BJ (cell line): ENCODE results near the gene KXD1. TPM values are rescaled to one million over a fixed set of nuclear protein-coding genes. Genes with fewer than 3 reads are reported as not detected.

Source experiments
- CTCF ChIA-PET: fragments of 350-600 bp; formaldehyde crosslinking; extraction: SDS; loops from one replicate; lab custom pipeline; 2021; ENCODE audit warnings: antibody characterized with exemption, inconsistent platforms; lab: Yijun Ruan, JAX
- POLR2A ChIA-PET: fragments of 300-600 bp; sonication (Branson Sonifier 250); formaldehyde crosslinking; extraction: SDS; loops from one replicate; lab custom pipeline; 2021; ENCODE audit warnings: antibody characterized with exemption; lab: Charles Lee
- DNase-seq: peaks from one replicate; pipeline ENCODE4 v3.0.0-alpha.2; 2011; ENCODE audit warnings: low read depth
- H3K27me3 ChIP-seq: 2 replicates; pipeline ENCODE4 v1.6.0; 2011; ENCODE audit warnings: low read length; ENCODE audit not compliant: control insufficient read depth, insufficient read depth
- H3K36me3 ChIP-seq: 2 replicates; pipeline ENCODE4 v1.5.1; 2011; ENCODE audit warnings: low read length; ENCODE audit not compliant: control insufficient read depth, insufficient read depth
- H3K4me3 ChIP-seq: 2 replicates; pipeline ENCODE4 v1.5.1; 2011; ENCODE audit warnings: low read depth, mild to moderate bottlenecking, control low read depth, low read length
- polyA plus RNA-seq: library from polyadenylated mRNA; depleted of rRNA; stranded (reverse); fragments of >200 nt; gene quantifications from 2 replicates; pipeline ENCODE4 v1.2.3, GENCODE V29; 2011
- TF ChIP-seq, protein P1 (sequence below): IDR thresholded peaks from 2 replicates; pipeline ENCODE4 v1.5.1; 2011; ENCODE audit warnings: low read depth, mild to moderate bottlenecking, control low read depth, inconsistent platforms, low read length, moderate library complexity; ENCODE audit not compliant: insufficient read depth

KXD1 gene
- polyA plus RNA-seq, 1 experiment: 163 TPM

DNA sequence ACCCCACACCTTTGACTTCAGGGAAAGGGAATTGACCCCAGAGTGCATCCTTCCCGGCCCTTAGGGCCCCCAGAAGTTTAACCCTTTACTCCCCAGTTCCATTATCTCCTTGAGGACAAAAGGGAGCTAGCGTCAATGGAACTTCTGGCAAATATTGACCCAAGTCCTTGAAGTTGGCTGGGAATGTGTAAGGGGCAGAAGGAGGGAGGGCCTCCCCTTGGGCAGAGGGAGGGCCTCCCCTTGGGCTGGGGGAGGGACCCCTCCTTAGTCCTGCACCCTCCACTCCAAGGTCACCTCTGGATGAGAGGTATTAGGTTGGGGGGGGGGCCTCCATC, 52.0 kb downstream of the KXD1 start:
- TF ChIP-seq, protein P1, sequence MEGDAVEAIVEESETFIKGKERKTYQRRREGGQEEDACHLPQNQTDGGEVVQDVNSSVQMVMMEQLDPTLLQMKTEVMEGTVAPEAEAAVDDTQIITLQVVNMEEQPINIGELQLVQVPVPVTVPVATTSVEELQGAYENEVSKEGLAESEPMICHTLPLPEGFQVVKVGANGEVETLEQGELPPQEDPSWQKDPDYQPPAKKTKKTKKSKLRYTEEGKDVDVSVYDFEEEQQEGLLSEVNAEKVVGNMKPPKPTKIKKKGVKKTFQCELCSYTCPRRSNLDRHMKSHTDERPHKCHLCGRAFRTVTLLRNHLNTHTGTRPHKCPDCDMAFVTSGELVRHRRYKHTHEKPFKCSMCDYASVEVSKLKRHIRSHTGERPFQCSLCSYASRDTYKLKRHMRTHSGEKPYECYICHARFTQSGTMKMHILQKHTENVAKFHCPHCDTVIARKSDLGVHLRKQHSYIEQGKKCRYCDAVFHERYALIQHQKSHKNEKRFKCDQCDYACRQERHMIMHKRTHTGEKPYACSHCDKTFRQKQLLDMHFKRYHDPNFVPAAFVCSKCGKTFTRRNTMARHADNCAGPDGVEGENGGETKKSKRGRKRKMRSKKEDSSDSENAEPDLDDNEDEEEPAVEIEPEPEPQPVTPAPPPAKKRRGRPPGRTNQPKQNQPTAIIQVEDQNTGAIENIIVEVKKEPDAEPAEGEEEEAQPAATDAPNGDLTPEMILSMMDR: no peak
- ChIA-PET POLR2A (no interaction called here), CTCF (no interaction called here)
- DNase-seq: no peak
- Histone ChIP-seq H3K27me3 (peaks cover 61% of the 10 kb centered on the region), H3K4me3 (no peak overlapping the region), H3K36me3 (no peaks in the 10 kb centered on the region)

DNA sequence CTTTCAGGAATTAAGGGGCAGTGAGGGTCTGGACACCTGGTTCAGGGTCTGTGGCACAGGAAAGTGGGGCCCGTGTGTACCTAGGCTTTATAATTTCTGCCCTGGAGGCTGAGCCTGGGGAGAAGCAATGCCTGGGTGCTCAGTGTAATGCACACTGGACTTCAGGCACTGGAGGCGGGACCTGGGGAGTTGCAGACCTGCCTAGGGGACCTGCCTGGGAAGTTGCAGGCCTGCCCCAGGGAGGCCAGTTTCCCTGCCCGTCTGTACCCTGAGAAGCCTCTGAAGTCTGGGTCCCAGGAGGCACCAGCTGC, 52.5 kb downstream of the KXD1 start:
- no peaks in the 10 kb centered on the region for H3K36me3 ChIP-seq
- POLR2A ChIA-PET: no interaction called here
- no peak overlapping the region for H3K4me3 ChIP-seq
- DNase-seq: no peak
- peaks cover 61% of the 10 kb centered on the region for H3K27me3 ChIP-seq
- TF ChIP-seq, protein P1: no peak
- CTCF ChIA-PET: no interaction called here

DNA sequence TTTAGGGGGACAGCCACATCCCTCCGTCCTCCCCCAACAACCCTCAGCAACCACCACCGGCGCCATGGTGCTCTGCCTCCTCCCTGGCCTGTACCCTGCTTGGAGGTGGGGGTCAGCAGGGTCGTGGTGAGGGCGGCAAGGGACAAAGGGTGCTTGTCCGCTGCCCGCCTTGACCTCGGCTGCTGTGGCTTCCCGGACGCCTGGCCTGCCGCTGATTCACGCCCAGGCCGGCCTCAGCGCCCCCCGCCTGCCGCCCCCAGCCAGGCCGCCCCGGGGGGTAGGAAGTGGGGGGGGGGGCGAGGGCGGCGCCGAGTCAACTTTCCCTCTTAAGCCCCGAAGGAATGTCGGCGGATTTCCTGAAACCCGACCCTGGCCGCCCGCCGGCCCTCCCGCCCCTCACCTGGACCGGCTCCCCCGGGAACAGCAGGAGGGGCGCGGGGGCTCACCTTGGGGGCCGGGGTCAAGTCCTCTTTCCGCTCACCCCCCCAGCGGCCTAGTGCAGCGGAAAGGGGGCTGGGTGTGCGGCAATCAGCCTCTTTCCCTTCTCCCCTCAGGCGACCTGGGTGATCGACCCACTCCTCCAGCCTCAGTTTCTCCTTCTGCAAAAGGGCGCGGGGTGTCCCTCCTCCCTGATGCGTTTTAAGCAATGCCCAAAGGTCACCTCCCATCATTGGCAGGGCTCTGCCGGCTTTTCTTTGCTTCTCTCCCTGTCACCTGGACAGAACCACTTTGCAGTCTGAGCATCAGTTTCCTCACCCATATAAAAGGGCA, 53.1 kb downstream of the KXD1 start:
- CTCF ChIA-PET: no interaction called here
- TF ChIP-seq, protein P1: no peak
- H3K27me3 ChIP-seq: peaks cover 57% of the 10 kb centered on the region

DNA sequence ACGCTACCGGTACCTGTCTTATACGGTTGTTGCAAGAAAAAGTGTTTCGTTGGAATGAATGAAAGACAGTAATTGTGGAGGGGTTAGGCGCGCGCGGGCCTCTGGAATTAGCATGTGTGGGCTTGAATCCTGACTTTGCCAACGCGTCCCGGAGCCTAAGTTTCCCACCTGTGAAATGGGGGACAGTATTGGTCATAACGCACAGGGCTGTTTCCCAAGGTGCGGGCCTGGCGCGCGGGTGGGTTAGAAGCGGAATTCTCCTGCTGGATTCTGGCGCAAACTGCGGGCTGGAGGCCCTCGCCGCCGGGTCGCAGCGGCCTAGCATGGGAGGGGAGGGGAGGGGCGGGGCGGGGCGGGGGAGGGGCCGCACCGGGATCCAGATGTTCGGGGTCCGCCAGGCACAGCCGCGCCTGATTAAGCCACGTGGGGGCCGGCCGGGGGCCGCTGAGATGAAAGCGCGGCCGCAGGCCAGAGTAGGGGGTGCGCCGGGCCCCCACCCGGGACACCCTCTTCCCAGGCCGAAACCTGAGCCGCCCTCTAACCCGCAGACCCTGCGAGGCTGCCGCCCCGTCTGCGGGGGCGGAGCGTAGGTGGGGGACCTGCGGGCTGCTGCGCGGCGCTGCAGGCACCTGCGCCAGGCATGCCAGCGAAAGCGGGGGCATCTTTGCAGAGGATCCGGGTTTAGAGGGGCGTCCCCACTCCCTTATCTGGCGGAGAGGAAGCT, 53.8 kb downstream of the KXD1 start:
- CTCF ChIA-PET: no interaction called here
- POLR2A ChIA-PET: no interaction called here
- Histone ChIP-seq H3K36me3 (no peaks in the 10 kb centered on the region), H3K27me3 (peaks cover 55% of the 10 kb centered on the region), H3K4me3 (no peak overlapping the region)
- TF ChIP-seq, protein P1: no peak
- no peak for DNase-seq

More for the DNA sequence above, 53.1 kb downstream of the KXD1 start:
- POLR2A ChIA-PET: no interaction called here
- H3K36me3 ChIP-seq: no peaks in the 10 kb centered on the region
- no peak for DNase-seq
- no peak overlapping the region for H3K4me3 ChIP-seq

DNA sequence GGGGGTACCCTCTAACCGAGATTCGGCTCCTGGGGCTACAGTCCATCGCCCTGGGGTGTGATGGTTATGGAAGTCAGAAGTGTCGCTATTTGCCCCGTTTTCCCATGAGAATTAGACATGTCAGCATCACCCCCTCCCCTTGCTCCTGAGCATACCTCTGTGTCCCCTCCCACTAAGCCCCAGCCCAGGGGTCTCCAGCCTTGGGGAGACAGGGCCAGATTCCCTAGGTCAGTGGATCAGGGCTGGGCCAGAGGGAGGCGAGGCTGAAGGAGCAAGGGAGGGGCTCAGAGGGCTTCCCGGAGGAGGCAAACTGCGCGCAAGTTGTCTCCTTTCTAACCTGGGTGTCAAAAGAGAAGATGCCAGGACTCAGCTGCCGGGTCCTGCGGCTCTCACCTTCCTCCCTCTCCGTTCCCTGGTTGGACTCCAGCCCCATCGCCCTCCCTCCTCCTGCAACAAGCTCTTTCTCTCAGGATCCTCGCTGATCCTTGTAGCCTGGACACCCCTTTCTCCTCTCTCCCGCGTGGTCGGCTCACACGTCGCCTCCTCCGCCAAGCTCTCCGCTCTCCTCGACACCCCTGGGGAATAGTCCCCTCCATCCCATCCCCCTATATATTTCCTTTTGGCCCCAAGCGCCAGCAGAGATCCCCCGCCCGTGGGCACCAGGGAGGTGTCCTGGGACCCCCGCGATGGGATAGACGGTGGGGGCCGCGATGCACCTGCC, 54.5 kb downstream of the KXD1 start:
- no peak for DNase-seq
- Histone ChIP-seq H3K4me3 (peak overlapping the region; percentile 40), H3K27me3 (peaks cover 53% of the 10 kb centered on the region), H3K36me3 (no peaks in the 10 kb centered on the region)
- CTCF ChIA-PET: interaction anchor here (1.0 kb wide), 2 partner anchors 16 kb away, joined by 3 to 5 read pairs; no protein-coding TSS in a partner anchor
- TF ChIP-seq, protein P1: no peak
- POLR2A ChIA-PET: no interaction called here
